Measurements from ENCODE around the gene CLCNKA. TPM values are rescaled to one million over a fixed set of nuclear protein-coding genes. Genes with fewer than 3 reads are reported as not detected.
"Not testable (repeated sequence)": the region's sequence is repeated elsewhere in the genome, so short reads cannot be mapped to it uniquely, and the experiment has no call there.

CLCNKA gene
- total RNA-seq, 2 donors from 2014 or later: 0.42 TPM; not detected in 1

- Histone ChIP-seq H3K9me3 (no peaks in the 10 kb centered on the region), H3K9ac (ENCODE audit: low read depth in 2 of 2, low read length in 2 of 2) (peak overlapping the region in 1 of 2 donors; percentile 35), H3K36me3 (no peaks in the 10 kb centered on the region), H3K27me3 (no peaks in the 10 kb centered on the region), H3K27ac (peak overlapping the region; percentile 46), H3K4me1 (no peaks in the 10 kb centered on the region), H3K4me3 (no peak overlapping the region)
- intact Hi-C loops (cut with DNase I): no loop called here
- no peak for TF ChIP-seq CTCF (IDR thresholded peaks at IDR 0.05)
- DNase-seq: no peak
Observed at GRCh38 chr1:16018749-16019643, 2.8 kb upstream of the CLCNKA start.

- H3K9ac ChIP-seq (ENCODE audit: low read depth in 2 of 2, low read length in 2 of 2): no peak overlapping the region
- H3K4me3 ChIP-seq: no peak overlapping the region
- intact Hi-C loops (cut with DNase I): no loop called here
- no peaks in the 10 kb centered on the region for H3K27me3 ChIP-seq
- no peak for DNase-seq
- H3K9me3 ChIP-seq: no peaks in the 10 kb centered on the region
- peak overlapping the region; percentile 12 for H3K27ac ChIP-seq
- no peak for TF ChIP-seq CTCF (IDR thresholded peaks at IDR 0.05)
- H3K36me3 ChIP-seq: no peaks in the 10 kb centered on the region
- no peaks in the 10 kb centered on the region for H3K4me1 ChIP-seq
Observed at GRCh38 chr1:16019644-16020277, 2.1 kb upstream of the CLCNKA start.

- Histone ChIP-seq H3K36me3 (no peaks in the 10 kb centered on the region), H3K9me3 (no peaks in the 10 kb centered on the region), H3K27me3 (no peaks in the 10 kb centered on the region), H3K4me1 (no peaks in the 10 kb centered on the region), H3K4me3 (no peak overlapping the region), H3K9ac (ENCODE audit: low read depth in 2 of 2, low read length in 2 of 2) (no peak overlapping the region), H3K27ac (no peak overlapping the region)
- DNase-seq: no peak
- intact Hi-C loops (cut with DNase I): no loop called here
- no peak for TF ChIP-seq CTCF (IDR thresholded peaks at IDR 0.05)
Observed at GRCh38 chr1:16020325-16020724, 1.5 kb upstream of the CLCNKA start.

- DNase-seq; H3K4me3 ChIP-seq; H3K4me1 ChIP-seq; H3K36me3 ChIP-seq; H3K9ac ChIP-seq (ENCODE audit: low read depth in 2 of 2, low read length in 2 of 2); H3K27ac ChIP-seq; H3K9me3 ChIP-seq; H3K27me3 ChIP-seq; intact Hi-C loops (cut with DNase I): not testable (repeated sequence)
Observed at GRCh38 chr1:16020878-16021277, 958 bp upstream of the CLCNKA start.

- no peaks in the 10 kb centered on the region for H3K4me1 ChIP-seq
- H3K36me3 ChIP-seq: no peaks in the 10 kb centered on the region
- no peak overlapping the region for H3K4me3 ChIP-seq
- no peaks in the 10 kb centered on the region for H3K27me3 ChIP-seq
- no peak overlapping the region for H3K27ac ChIP-seq
- H3K9ac ChIP-seq (ENCODE audit: low read depth in 2 of 2, low read length in 2 of 2): no peak overlapping the region
- TF ChIP-seq CTCF (IDR thresholded peaks at IDR 0.05): no peak
- intact Hi-C loops (cut with DNase I): no loop called here
- no peak for DNase-seq
- H3K9me3 ChIP-seq: no peaks in the 10 kb centered on the region
Observed at GRCh38 chr1:16022393-16022792, 557 bp downstream of the CLCNKA start.

All from colonic mucosa (tissue), 4 donors.